Hair follicle dermal papilla cell (primary cell): ENCODE measurements around the gene CDPF1. TPM values are rescaled to one million over a fixed set of nuclear protein-coding genes. Genes with fewer than 3 reads are reported as not detected.

Experiments used
- total RNA-seq: library from RNA; depleted of rRNA; stranded (reverse); fragments of >200 nt; gene quantifications from 2 replicates; pipeline ENCODE4 v1.2.3, GENCODE V29; 2012

Gene CDPF1, protein sequence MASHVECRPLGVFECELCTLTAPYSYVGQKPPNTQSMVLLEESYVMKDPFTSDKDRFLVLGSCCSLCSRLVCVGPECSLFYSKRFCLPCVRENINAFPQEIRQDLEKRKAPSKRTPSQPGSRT
- 15.6 and 17.0 TPM in 2 replicates for total RNA-seq

DNA sequence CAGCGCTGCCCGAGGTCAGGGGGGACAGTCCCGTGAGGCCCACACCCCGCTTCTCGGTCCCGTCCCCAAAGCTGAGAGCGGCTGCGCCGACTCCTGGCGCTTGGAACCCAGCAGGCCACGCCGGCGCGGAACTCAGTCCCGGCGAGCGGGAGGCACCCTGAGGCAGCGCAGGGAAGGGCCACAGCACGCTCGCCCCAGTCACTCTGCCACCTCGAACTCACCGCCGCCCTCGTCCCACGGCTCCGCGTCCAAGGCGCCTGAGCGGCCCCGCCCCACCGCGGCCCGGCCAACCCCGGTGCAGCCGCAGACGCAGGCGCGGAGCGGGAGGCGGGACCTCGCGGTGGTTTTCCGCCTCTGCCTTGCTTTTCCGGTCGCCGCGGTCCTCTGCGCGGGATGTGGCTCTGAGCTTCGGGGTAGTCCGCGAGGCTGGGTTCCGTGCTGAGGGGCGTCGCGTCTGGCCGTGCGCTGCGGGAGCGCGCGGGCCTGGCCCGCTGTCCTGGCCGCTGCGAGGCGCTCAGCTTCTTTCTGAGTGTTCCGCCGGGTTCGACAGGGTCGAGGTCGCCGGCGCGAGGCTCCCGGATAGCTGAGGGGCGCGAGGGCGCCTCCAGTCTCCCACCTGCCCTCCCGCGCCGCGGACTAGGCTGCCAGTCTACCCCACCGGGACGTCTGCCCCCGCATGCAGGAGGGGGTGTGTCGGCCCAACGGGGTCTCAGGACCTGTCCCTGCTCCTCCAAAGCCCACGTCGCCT, at the start of gene CDPF1:
Gene CDPF1 (minus strand): TSS at position 259 of the 748 bp plus-strand sequence. CDS start 2,009 bp downstream, outside the sequence.

DNA sequence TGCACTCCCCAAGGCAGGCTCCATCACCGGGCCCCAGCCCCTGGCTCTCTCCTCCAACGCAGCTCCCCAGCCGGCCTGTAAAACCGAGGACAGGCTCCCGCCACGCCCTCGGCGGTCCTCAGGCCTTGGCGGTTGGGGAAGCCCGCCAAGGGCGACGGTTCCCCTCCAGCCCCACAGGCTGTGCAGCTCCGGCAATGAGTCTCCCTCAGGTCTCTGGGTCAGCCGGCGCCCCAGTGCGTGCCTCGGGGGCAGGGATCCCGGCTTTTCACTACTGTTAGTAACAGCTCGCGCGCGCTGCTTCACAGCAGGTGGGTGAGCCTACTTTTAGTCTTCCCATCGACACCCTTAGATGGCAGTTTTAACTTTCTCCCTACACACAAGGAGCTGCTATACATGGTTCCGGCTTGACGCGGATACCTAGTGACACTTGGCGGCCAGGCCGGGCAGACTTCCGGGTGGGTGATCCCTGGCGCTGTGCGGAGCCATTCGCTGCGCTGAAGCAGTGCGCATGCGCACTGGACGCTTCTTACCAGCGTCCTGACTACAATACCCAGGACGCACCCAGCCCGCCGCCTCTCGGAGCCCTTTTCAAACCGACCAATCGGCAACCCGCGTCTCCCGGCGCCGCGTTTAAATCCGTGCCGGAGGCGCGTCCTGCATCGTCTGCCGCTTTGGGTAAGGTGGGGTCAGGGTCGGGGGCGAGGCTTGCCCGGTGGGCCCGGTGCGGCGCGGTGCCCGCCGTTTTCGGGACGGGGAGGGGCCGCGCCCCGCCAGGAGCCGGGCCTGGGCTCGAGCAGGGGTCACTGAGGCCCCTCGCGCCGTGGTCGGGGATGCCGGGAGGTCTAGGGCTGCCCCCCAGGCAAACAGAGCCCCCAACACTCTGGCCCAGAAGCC, 46.4 kb upstream of the CDPF1 start, which contains the start of gene GTSE1:
Gene GTSE1 (plus strand): TSS at position 614 of the 894 bp plus-strand sequence. CDS start 531 bp downstream, outside the sequence.

DNA sequence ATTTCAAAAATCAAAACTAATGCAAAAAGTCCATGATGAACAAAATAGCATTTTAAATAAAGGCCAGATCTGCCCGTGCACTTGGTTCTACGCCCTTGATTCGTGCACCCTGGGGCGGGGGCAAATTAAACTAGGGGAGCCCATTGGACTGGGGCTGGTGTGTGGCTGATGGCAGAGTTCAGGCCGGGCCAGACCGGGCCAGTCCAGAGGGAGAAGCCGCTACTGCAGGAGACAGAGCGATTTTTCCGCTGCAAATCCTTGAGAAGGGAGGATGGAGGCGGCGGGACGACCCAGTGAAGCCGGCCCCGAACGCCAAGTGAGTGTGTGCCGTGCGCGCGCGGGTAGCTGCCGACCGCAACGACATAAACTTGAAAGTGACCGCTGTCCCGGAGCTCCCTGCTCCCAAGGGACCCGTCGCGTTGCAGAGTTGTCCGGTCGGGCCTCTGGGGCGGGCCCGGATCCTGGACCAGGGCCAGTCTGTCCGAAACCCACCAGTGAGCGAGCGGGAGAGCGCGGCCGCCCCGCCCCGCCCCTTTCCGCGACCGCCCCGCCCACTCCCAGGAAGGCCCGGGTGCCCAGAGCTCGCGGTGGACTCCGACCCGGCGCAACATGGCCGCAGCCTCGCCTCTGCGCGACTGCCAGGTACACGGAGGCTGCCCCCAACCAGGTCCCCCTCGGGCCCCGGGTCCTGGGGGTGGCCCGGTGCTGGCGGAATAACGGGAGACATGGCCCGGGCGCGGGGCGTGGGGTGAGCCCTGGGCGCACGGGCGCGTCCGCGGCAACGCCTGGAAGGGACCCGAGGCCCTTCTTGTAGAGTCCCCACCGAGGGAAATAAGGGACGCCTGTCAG, 17.6 kb upstream of the CDPF1 start, which contains the start of gene TTC38:
Gene TTC38 (plus strand): TSS at position 578 of the 849 bp plus-strand sequence. CDS start 32 bp downstream, at position 610.

DNA sequence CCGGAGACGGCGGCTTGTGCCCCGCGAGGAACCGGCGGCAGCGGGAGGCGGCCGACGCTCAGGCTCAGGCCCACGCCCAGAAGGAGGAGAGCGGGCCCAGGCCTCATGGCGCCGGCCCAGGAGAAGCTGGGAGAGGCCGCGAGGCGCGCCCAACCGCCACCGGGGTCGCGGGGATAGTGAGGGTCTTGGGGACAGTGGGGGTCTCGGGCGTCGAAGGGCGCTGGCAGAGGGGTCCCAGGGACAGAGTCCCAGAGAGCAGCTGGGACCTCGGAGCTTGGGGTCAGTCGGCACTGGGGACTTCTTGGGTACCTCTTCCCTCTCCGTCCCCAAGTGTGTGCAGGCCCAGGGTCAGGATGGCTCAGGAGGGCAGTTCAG, 13.1 kb upstream of the CDPF1 start, which contains the start of gene PKDREJ:
Gene PKDREJ (minus strand): TSS at position 128 of the 375 bp plus-strand sequence. CDS start 21 bp downstream, at position 107.

Other genes with a start within 250 kb of the CDPF1 start
- gene PPARA, start 99.8 kb downstream of the CDPF1 start, total RNA-seq = 39.8 and 43.5 TPM in 2 replicates
- gene PKDREJ, start 13.1 kb upstream of the CDPF1 start, total RNA-seq = under 0.01 TPM in 1 of 2 replicates, not detected in the other
- gene TTC38, start 17.7 kb upstream of the CDPF1 start, total RNA-seq = 29.0 and 42.5 TPM in 2 replicates
- 2.2 and 2.4 TPM in 2 replicates for gene GTSE1, start 46.6 kb upstream of the CDPF1 start, total RNA-seq
- 23.0 and 23.3 TPM in 2 replicates for gene TRMU, start 85.4 kb upstream of the CDPF1 start, total RNA-seq